HCT116 (cell line): ENCODE results near the gene VEPH1.

Experiments
- EGR1 ChIP-seq: IDR thresholded peaks from 2 replicates; pipeline ENCODE4 v1.6.1; 2012; ENCODE audit warnings: low read depth
- POLR2A ChIP-seq: IDR thresholded peaks from 2 replicates; pipeline ENCODE4 v1.7.0; 2011; ENCODE audit warnings: borderline replicate concordance; ENCODE audit not compliant: insufficient read depth, insufficient read length; ENCODE audit errors: extremely low read depth
- POLR2AphosphoS5 ChIP-seq: IDR thresholded peaks from 2 replicates; pipeline ENCODE4 v1.6.1; 2011; ENCODE audit warnings: mild to moderate bottlenecking, low read depth, low read length, moderate library complexity
- SP1 ChIP-seq: IDR thresholded peaks from 2 replicates; pipeline ENCODE4 v1.6.1; 2012; ENCODE audit warnings: low read depth
- TF ChIP-seq, protein P1 (sequence below), 3 experiments: fragments of 200-600 bp in 1 of 3; sonication (generic) in 1 of 3; IDR thresholded peaks in 2 of 3; conservative IDR thresholded peaks in 1 of 3; 2 replicates each; pipeline ENCODE4 v1.5.1; 2012 to 2017; ENCODE audit warnings: low read depth in 2 of 3, low read length in 2 of 3, antibody characterized with exemption in 1 of 3, borderline replicate concordance in 1 of 3, control low read depth in 1 of 3, mild to moderate bottlenecking in 1 of 3, mixed read lengths in 1 of 3, mixed run types in 1 of 3, moderate library complexity in 1 of 3; ENCODE audit not compliant: insufficient read depth in 1 of 3
- TF ChIP-seq, protein P2 (sequence below): IDR thresholded peaks from 2 replicates; pipeline ENCODE4 v1.6.1; 2012
- TF ChIP-seq, protein P3 (sequence below): IDR thresholded peaks from 2 replicates; pipeline ENCODE4 v1.6.1; 2012

DNA sequence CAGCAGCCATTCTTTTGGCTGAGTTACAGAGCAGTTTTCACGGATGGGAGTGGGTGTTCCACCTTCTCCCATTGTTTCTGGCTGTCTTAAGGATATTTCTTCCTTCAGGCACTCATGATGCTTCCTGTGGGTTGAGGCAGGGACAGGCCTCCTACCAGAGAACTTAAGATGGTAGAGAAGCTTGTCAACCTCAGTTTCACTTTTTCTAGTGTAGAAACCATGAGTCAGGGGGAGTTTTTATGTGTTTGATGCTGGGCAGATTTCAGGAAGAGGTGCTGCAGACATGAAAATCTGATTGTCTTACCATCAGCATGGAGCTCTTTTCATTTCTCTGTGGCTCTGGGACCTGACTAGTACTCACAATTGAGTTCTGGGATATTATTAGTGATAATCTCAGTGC is 48.7 kb upstream of the VEPH1 start:
- TF ChIP-seq POLR2AphosphoS5, result no peak
- TF ChIP-seq, protein P1, sequence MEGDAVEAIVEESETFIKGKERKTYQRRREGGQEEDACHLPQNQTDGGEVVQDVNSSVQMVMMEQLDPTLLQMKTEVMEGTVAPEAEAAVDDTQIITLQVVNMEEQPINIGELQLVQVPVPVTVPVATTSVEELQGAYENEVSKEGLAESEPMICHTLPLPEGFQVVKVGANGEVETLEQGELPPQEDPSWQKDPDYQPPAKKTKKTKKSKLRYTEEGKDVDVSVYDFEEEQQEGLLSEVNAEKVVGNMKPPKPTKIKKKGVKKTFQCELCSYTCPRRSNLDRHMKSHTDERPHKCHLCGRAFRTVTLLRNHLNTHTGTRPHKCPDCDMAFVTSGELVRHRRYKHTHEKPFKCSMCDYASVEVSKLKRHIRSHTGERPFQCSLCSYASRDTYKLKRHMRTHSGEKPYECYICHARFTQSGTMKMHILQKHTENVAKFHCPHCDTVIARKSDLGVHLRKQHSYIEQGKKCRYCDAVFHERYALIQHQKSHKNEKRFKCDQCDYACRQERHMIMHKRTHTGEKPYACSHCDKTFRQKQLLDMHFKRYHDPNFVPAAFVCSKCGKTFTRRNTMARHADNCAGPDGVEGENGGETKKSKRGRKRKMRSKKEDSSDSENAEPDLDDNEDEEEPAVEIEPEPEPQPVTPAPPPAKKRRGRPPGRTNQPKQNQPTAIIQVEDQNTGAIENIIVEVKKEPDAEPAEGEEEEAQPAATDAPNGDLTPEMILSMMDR (IDR thresholded peaks at IDR 0.05 in 2 of 3, conservative IDR thresholded peaks at IDR 0.05 in 1 of 3; ENCODE audit: borderline replicate concordance in 1 of 3, insufficient read depth in 1 of 3, low read depth in 2 of 3, low read length in 2 of 3), result no peak
- TF ChIP-seq EGR1, result no peak
- TF ChIP-seq, protein P2, sequence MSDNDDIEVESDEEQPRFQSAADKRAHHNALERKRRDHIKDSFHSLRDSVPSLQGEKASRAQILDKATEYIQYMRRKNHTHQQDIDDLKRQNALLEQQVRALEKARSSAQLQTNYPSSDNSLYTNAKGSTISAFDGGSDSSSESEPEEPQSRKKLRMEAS, result no peak
- no peak for TF ChIP-seq POLR2A
- TF ChIP-seq SP1, result no peak
- TF ChIP-seq, protein P3, sequence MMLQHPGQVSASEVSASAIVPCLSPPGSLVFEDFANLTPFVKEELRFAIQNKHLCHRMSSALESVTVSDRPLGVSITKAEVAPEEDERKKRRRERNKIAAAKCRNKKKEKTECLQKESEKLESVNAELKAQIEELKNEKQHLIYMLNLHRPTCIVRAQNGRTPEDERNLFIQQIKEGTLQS, result no peak
